HepG2 (cell line): ENCODE data around the gene FOXA1. TPM values are rescaled to one million over a fixed set of nuclear protein-coding genes. Genes with fewer than 3 reads are reported as not detected.

Experiments used
- BRF2 ChIP-seq: sonication (generic); formaldehyde crosslinking; IDR thresholded peaks from 2 replicates; pipeline ENCODE4 v1.8.1; 2022; ENCODE audit warnings: mild to moderate bottlenecking, missing genetic modification reagents
- FOXA3 ChIP-seq: IDR thresholded peaks from 2 replicates; pipeline ENCODE4 v1.6.1; 2016; ENCODE audit warnings: missing genetic modification reagents, missing compliant biosample characterization
- NFIB ChIP-seq: sonication (generic); formaldehyde crosslinking; IDR thresholded peaks from 2 replicates; pipeline ENCODE4 v1.9.0; 2021; ENCODE audit warnings: missing genetic modification reagents, mild to moderate bottlenecking, borderline replicate concordance
- NKX3-1 ChIP-seq: sonication (generic); formaldehyde crosslinking; IDR thresholded peaks from 2 replicates; pipeline ENCODE4 v1.5.0; 2020; ENCODE audit warnings: missing genetic modification reagents
- SIN3B ChIP-seq: fragments of 150-350 bp; IDR thresholded peaks from 2 replicates; pipeline ENCODE4 v1.6.1; 2014; ENCODE audit warnings: low read length
- SP1 ChIP-seq, 2 experiments: fragments of 450-650 bp in 1 of 2; sonication (generic) in 1 of 2; formaldehyde crosslinking in 1 of 2; IDR thresholded peaks; 2 replicates each; pipeline versions ENCODE4 v1.4.0 to v1.6.1; 2016 to 2020; ENCODE audit warnings: missing genetic modification reagents in 1 of 2
- ZNF737 ChIP-seq: sonication (generic); formaldehyde crosslinking; IDR thresholded peaks from 2 replicates; pipeline ENCODE4 v1.5.0; 2020; ENCODE audit warnings: missing genetic modification reagents, mild to moderate bottlenecking, borderline replicate concordance
- ZNF83 ChIP-seq: sonication (generic); formaldehyde crosslinking; IDR thresholded peaks from 2 replicates; pipeline ENCODE4 v1.4.0; 2020; ENCODE audit warnings: missing genetic modification reagents, mild to moderate bottlenecking, borderline replicate concordance
- ZSCAN5A ChIP-seq: sonication (generic); formaldehyde crosslinking; IDR thresholded peaks from 2 replicates; pipeline ENCODE4 v1.8.0; 2022; ENCODE audit warnings: mild to moderate bottlenecking, missing genetic modification reagents, borderline replicate concordance
- polyA plus RNA-seq, 8 experiments: library from polyadenylated mRNA; depleted of rRNA in 3 of 8; stranded (reverse) in 7 of 8; unstranded in 1 of 8; fragments of >200 nt; fragmentation: Illumina TruSeq in 4 of 8; extraction: Trizol in 4 of 8; gene quantifications; 2 replicates each; pipeline versions ENCODE4 v1.2.1 to v1.2.3, GENCODE V29; 2011 to 2016; ENCODE audit warnings: low read depth in 4 of 8, missing spikeins in 1 of 8, mixed read lengths in 1 of 8; ENCODE audit not compliant: insufficient read depth in 1 of 8
- total RNA-seq, 5 experiments: library from RNA; depleted of rRNA; stranded (reverse); fragments of >200 nt; fragmentation: Illumina TruSeq; extraction: Trizol; gene quantifications; 2 replicates each; pipeline ENCODE4 v1.2.3, GENCODE V29; 2016; ENCODE audit warnings: low read depth in 1 of 5

Gene FOXA1
- total and polyA plus RNA-seq, 2 of the 13 experiments (the other 11 are each of a cell fraction or from before 2014, with no cell fraction given) = 43.4 to 58.6 TPM

DNA sequence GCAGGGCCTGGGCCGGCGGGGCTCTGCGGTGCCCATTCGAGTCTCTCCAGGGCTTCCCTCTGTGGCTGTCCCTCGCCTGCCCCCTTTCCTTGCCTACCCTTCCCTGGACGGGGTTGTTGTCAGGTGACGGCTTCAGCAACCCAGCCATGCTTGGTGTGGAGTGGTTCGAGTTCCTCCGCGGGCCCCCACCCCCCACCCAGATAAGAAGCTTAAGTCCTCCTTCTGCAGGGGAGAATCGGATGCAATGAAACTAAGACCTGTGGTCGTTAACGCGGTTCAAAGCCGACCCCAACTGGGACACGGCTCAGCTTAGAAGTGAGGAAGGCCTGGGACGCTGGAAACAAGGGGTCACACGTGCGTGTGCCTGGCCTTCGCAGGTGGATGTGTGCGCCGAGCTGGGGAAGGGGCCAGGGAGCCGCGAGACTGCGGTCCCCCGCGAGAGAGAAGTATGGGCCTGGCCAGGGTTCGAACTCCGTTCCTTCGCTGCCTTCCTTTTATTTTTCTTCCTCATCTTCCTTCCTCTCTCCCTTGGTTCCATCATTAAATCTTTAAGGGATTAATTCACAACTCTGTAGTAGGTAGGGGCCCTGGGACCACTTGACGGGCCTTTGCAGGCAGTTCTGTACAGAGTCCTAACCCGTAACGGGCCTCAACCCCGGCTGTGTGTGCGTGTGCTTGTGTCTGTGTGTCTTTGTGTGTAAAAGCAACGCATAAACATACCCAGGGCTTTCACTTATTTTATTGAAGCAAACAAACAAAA lies 3.9 kb upstream of the FOXA1 start (continued):
- TF ChIP-seq NFIB (CRISPR knock-in tag) (peak; percentile 75; the same call in 1 of the 2 replicates), SP1 (IDR thresholded peaks at IDR 0.05) (no peak), SP1 (CRISPR knock-in tag; IDR thresholded peaks at IDR 0.05) (no peak), BRF2 (CRISPR knock-in tag) (no peak), ZSCAN5A (CRISPR knock-in tag) (no peak), ZNF737 (CRISPR knock-in tag) (no peak), FOXA3 (CRISPR knock-in tag) (no peak), ZNF83 (CRISPR knock-in tag) (no peak), NKX3-1 (CRISPR knock-in tag) (no peak), SIN3B (no peak)
